ENCODE measurements around the gene RALGAPB.
"Not testable (repeated sequence)": the region's sequence is repeated elsewhere in the genome, so short reads cannot be mapped to it uniquely, and the experiment has no call there.

Gene RALGAPB

GRCh38 chr20:38460040-38460623 is 12.5 kb upstream of the RALGAPB start:
- H3K4me1 ChIP-seq (ENCODE audit: control insufficient read depth in 1 of 2, insufficient read depth in 2 of 2, low read length in 2 of 2): peaks cover 0 to 5% of the 10 kb centered on the region in 2 donors
- no peaks in the 10 kb centered on the region for H3K36me3 ChIP-seq (ENCODE audit: control insufficient read depth in 1 of 2, insufficient read depth in 2 of 2, low read length in 2 of 2)
- H3K4me3 ChIP-seq (ENCODE audit: low read depth in 1 of 2, low read length in 2 of 2): no peak overlapping the region
- no peak overlapping the region for H3K27ac ChIP-seq (ENCODE audit: low read depth, low read length)
- no peaks in the 10 kb centered on the region for H3K9me3 ChIP-seq (ENCODE audit: control insufficient read depth in 1 of 2, low read length in 2 of 2)
- H3K9ac ChIP-seq (ENCODE audit: low read depth in 1 of 2, low read length in 2 of 2): no peak overlapping the region
- H3K27me3 ChIP-seq (ENCODE audit: control insufficient read depth in 1 of 2, insufficient read depth in 2 of 2, low read length in 2 of 2): no peaks in the 10 kb centered on the region

GRCh38 chr20:38460631-38461030 is 12.0 kb upstream of the RALGAPB start:
- H3K9me3 ChIP-seq (ENCODE audit: control insufficient read depth in 1 of 2, low read length in 2 of 2); H3K4me3 ChIP-seq (ENCODE audit: low read depth in 1 of 2, low read length in 2 of 2); H3K27me3 ChIP-seq (ENCODE audit: control insufficient read depth in 1 of 2, insufficient read depth in 2 of 2, low read length in 2 of 2); H3K4me1 ChIP-seq (ENCODE audit: control insufficient read depth in 1 of 2, insufficient read depth in 2 of 2, low read length in 2 of 2); H3K36me3 ChIP-seq (ENCODE audit: control insufficient read depth in 1 of 2, insufficient read depth in 2 of 2, low read length in 2 of 2); H3K27ac ChIP-seq (ENCODE audit: low read depth, low read length); H3K9ac ChIP-seq (ENCODE audit: low read depth in 1 of 2, low read length in 2 of 2): not testable (repeated sequence)

GRCh38 chr20:38461167-38461566 is 11.5 kb upstream of the RALGAPB start:
- not testable (repeated sequence) for H3K4me1 ChIP-seq (ENCODE audit: control insufficient read depth in 1 of 2, insufficient read depth in 2 of 2, low read length in 2 of 2); H3K4me3 ChIP-seq (ENCODE audit: low read depth in 1 of 2, low read length in 2 of 2); H3K27me3 ChIP-seq (ENCODE audit: control insufficient read depth in 1 of 2, insufficient read depth in 2 of 2, low read length in 2 of 2); H3K27ac ChIP-seq (ENCODE audit: low read depth, low read length); H3K36me3 ChIP-seq (ENCODE audit: control insufficient read depth in 1 of 2, insufficient read depth in 2 of 2, low read length in 2 of 2); H3K9me3 ChIP-seq (ENCODE audit: control insufficient read depth in 1 of 2, low read length in 2 of 2); H3K9ac ChIP-seq (ENCODE audit: low read depth in 1 of 2, low read length in 2 of 2)

GRCh38 chr20:38461569-38461968 is 11.1 kb upstream of the RALGAPB start:
- not testable (repeated sequence) for H3K4me1 ChIP-seq (ENCODE audit: control insufficient read depth in 1 of 2, insufficient read depth in 2 of 2, low read length in 2 of 2); H3K36me3 ChIP-seq (ENCODE audit: control insufficient read depth in 1 of 2, insufficient read depth in 2 of 2, low read length in 2 of 2); H3K4me3 ChIP-seq (ENCODE audit: low read depth in 1 of 2, low read length in 2 of 2); H3K27ac ChIP-seq (ENCODE audit: low read depth, low read length); H3K9ac ChIP-seq (ENCODE audit: low read depth in 1 of 2, low read length in 2 of 2); H3K9me3 ChIP-seq (ENCODE audit: control insufficient read depth in 1 of 2, low read length in 2 of 2); H3K27me3 ChIP-seq (ENCODE audit: control insufficient read depth in 1 of 2, insufficient read depth in 2 of 2, low read length in 2 of 2)

- no peak overlapping the region for H3K4me3 ChIP-seq (ENCODE audit: low read depth in 1 of 2, low read length in 2 of 2)
- H3K27ac ChIP-seq (ENCODE audit: low read depth, low read length): no peak overlapping the region
- H3K9ac ChIP-seq (ENCODE audit: low read depth in 1 of 2, low read length in 2 of 2): no peak overlapping the region
- H3K27me3 ChIP-seq (ENCODE audit: control insufficient read depth in 1 of 2, insufficient read depth in 2 of 2, low read length in 2 of 2): no peaks in the 10 kb centered on the region
- no peaks in the 10 kb centered on the region for H3K36me3 ChIP-seq (ENCODE audit: control insufficient read depth in 1 of 2, insufficient read depth in 2 of 2, low read length in 2 of 2)
- no peaks in the 10 kb centered on the region for H3K9me3 ChIP-seq (ENCODE audit: control insufficient read depth in 1 of 2, low read length in 2 of 2)
- H3K4me1 ChIP-seq (ENCODE audit: control insufficient read depth in 1 of 2, insufficient read depth in 2 of 2, low read length in 2 of 2): peaks cover under 1 to 1% of the 10 kb centered on the region in 2 donors
These were observed 6.5 kb upstream of the RALGAPB start for GRCh38 chr20:38466171-38466570.

- no peak overlapping the region for H3K4me3 ChIP-seq (ENCODE audit: low read depth in 1 of 2, low read length in 2 of 2)
- peaks cover 9% of the 10 kb centered on the region in 2 donors for H3K4me1 ChIP-seq (ENCODE audit: control insufficient read depth in 1 of 2, insufficient read depth in 2 of 2, low read length in 2 of 2)
- no peaks in the 10 kb centered on the region for H3K36me3 ChIP-seq (ENCODE audit: control insufficient read depth in 1 of 2, insufficient read depth in 2 of 2, low read length in 2 of 2)
- H3K9me3 ChIP-seq (ENCODE audit: control insufficient read depth in 1 of 2, low read length in 2 of 2): no peaks in the 10 kb centered on the region
- no peaks in the 10 kb centered on the region for H3K27me3 ChIP-seq (ENCODE audit: control insufficient read depth in 1 of 2, insufficient read depth in 2 of 2, low read length in 2 of 2)
- H3K27ac ChIP-seq (ENCODE audit: low read depth, low read length): no peak overlapping the region
- no peak overlapping the region for H3K9ac ChIP-seq (ENCODE audit: low read depth in 1 of 2, low read length in 2 of 2)
These were observed 5.7 kb upstream of the RALGAPB start for GRCh38 chr20:38466983-38467382.

GRCh38 chr20:38471245-38471644 is 1.4 kb upstream of the RALGAPB start:
- Histone ChIP-seq H3K9ac (ENCODE audit: low read depth in 1 of 2, low read length in 2 of 2) (no peak overlapping the region), H3K27me3 (ENCODE audit: control insufficient read depth in 1 of 2, insufficient read depth in 2 of 2, low read length in 2 of 2) (no peaks in the 10 kb centered on the region), H3K27ac (ENCODE audit: low read depth, low read length) (no peak overlapping the region), H3K9me3 (ENCODE audit: control insufficient read depth in 1 of 2, low read length in 2 of 2) (no peaks in the 10 kb centered on the region), H3K4me1 (ENCODE audit: control insufficient read depth in 1 of 2, insufficient read depth in 2 of 2, low read length in 2 of 2) (peaks cover 18 to 28% of the 10 kb centered on the region in 2 donors), H3K36me3 (ENCODE audit: control insufficient read depth in 1 of 2, insufficient read depth in 2 of 2, low read length in 2 of 2) (no peaks in the 10 kb centered on the region), H3K4me3 (ENCODE audit: low read depth in 1 of 2, low read length in 2 of 2) (peak overlapping the region in 1 of 2 donors; percentile 2)

- Histone ChIP-seq H3K9ac (ENCODE audit: low read depth in 1 of 2, low read length in 2 of 2) (peak overlapping the region; percentile 55 to 82), H3K9me3 (ENCODE audit: control insufficient read depth in 1 of 2, low read length in 2 of 2) (no peaks in the 10 kb centered on the region)
These were observed 593 bp upstream of the RALGAPB start for GRCh38 chr20:38471987-38472512.

GRCh38 chr20:38473367-38473795 is 738 bp downstream of the RALGAPB start:
- no peaks in the 10 kb centered on the region for H3K27me3 ChIP-seq (ENCODE audit: control insufficient read depth in 1 of 2, insufficient read depth in 2 of 2, low read length in 2 of 2)
- H3K9ac ChIP-seq (ENCODE audit: low read depth in 1 of 2, low read length in 2 of 2): peak overlapping the region; percentile 71 to 82
- peaks cover 18 to 28% of the 10 kb centered on the region in 2 donors for H3K4me1 ChIP-seq (ENCODE audit: control insufficient read depth in 1 of 2, insufficient read depth in 2 of 2, low read length in 2 of 2)
- no peaks in the 10 kb centered on the region for H3K9me3 ChIP-seq (ENCODE audit: control insufficient read depth in 1 of 2, low read length in 2 of 2)
- peak overlapping the region; percentile 93 for H3K4me3 ChIP-seq (ENCODE audit: low read depth in 1 of 2, low read length in 2 of 2)
- no peak overlapping the region for H3K27ac ChIP-seq (ENCODE audit: low read depth, low read length)
- H3K36me3 ChIP-seq (ENCODE audit: control insufficient read depth in 1 of 2, insufficient read depth in 2 of 2, low read length in 2 of 2): no peaks in the 10 kb centered on the region

More at GRCh38 chr20:38471987-38472512, 593 bp upstream of the RALGAPB start:
- Histone ChIP-seq H3K27ac (ENCODE audit: low read depth, low read length) (peak overlapping the region; percentile 92), H3K4me1 (ENCODE audit: control insufficient read depth in 1 of 2, insufficient read depth in 2 of 2, low read length in 2 of 2) (peaks cover 18 to 28% of the 10 kb centered on the region in 2 donors), H3K27me3 (ENCODE audit: control insufficient read depth in 1 of 2, insufficient read depth in 2 of 2, low read length in 2 of 2) (no peaks in the 10 kb centered on the region), H3K36me3 (ENCODE audit: control insufficient read depth in 1 of 2, insufficient read depth in 2 of 2, low read length in 2 of 2) (no peaks in the 10 kb centered on the region), H3K4me3 (ENCODE audit: low read depth in 1 of 2, low read length in 2 of 2) (peak overlapping the region; percentile 71 to 93)

GRCh38 chr20:38477747-38478146 is 5.1 kb downstream of the RALGAPB start:
- H3K9ac ChIP-seq (ENCODE audit: low read depth in 1 of 2, low read length in 2 of 2): no peak overlapping the region
- H3K4me1 ChIP-seq (ENCODE audit: control insufficient read depth in 1 of 2, insufficient read depth in 2 of 2, low read length in 2 of 2): peaks cover 8 to 18% of the 10 kb centered on the region in 2 donors
- no peaks in the 10 kb centered on the region for H3K9me3 ChIP-seq (ENCODE audit: control insufficient read depth in 1 of 2, low read length in 2 of 2)

More at GRCh38 chr20:38477747-38478146, 5.1 kb downstream of the RALGAPB start:
- no peak overlapping the region for H3K27ac ChIP-seq (ENCODE audit: low read depth, low read length)
- H3K27me3 ChIP-seq (ENCODE audit: control insufficient read depth in 1 of 2, insufficient read depth in 2 of 2, low read length in 2 of 2): no peaks in the 10 kb centered on the region
- H3K4me3 ChIP-seq (ENCODE audit: low read depth in 1 of 2, low read length in 2 of 2): no peak overlapping the region
- peaks cover 0 to 3% of the 10 kb centered on the region in 2 donors for H3K36me3 ChIP-seq (ENCODE audit: control insufficient read depth in 1 of 2, insufficient read depth in 2 of 2, low read length in 2 of 2)
